Endodermal cell (in vitro differentiated cells): ENCODE measurements around the gene LPP. TPM values are rescaled to one million over a fixed set of nuclear protein-coding genes. Genes with fewer than 3 reads are reported as not detected.

Experiments used
- DNase-seq: peaks from one replicate; pipeline ENCODE4 v3.0.0-alpha.2; 2017
- H3K27ac ChIP-seq: 2 replicates; pipeline ENCODE4 v1.5.1; 2013; ENCODE audit warnings: mild to moderate bottlenecking, low read depth, low read length, moderate library complexity
- H3K27me3 ChIP-seq: 2 replicates; pipeline ENCODE4 v1.6.1; 2013; ENCODE audit warnings: mild to moderate bottlenecking, low read length, moderate library complexity; ENCODE audit not compliant: insufficient read depth, control insufficient read depth, poor library complexity, severe bottlenecking
- H3K36me3 ChIP-seq: 2 replicates; pipeline ENCODE4 v1.7.0; 2013; ENCODE audit warnings: mild to moderate bottlenecking, low read length, moderate library complexity; ENCODE audit not compliant: control insufficient read depth, insufficient read depth
- H3K4me1 ChIP-seq: one replicate; pipeline ENCODE4 v1.7.0; 2013; ENCODE audit warnings: low read length; ENCODE audit not compliant: control insufficient read depth, insufficient read depth
- H3K4me3 ChIP-seq: 2 replicates; pipeline ENCODE4 v1.5.1; 2013; ENCODE audit warnings: mild to moderate bottlenecking, low read length, moderate library complexity
- H3K9ac ChIP-seq: 2 replicates; pipeline ENCODE4 v1.6.1; 2013; ENCODE audit warnings: mild to moderate bottlenecking, low read length, moderate library complexity; ENCODE audit not compliant: poor library complexity, severe bottlenecking; ENCODE audit errors: extremely low read depth
- H3K9me3 ChIP-seq: 2 replicates; pipeline ENCODE4 v1.6.1; 2013; ENCODE audit warnings: mild to moderate bottlenecking, low read length, moderate library complexity; ENCODE audit not compliant: control insufficient read depth
- H3K27ac Mint-ChIP-seq: 2 replicates; pipeline ENCODE4 v1.8.0; 2020; ENCODE audit warnings: mixed read lengths
- H3K27me3 Mint-ChIP-seq: 2 replicates; pipeline ENCODE4 v1.8.0; 2021; ENCODE audit warnings: mild to moderate bottlenecking, mixed read lengths; ENCODE audit not compliant: insufficient read depth
- H3K36me3 Mint-ChIP-seq: 2 replicates; pipeline ENCODE4 v1.8.0; 2020; ENCODE audit warnings: low read depth, mixed read lengths
- H3K4me1 Mint-ChIP-seq: 2 replicates; pipeline ENCODE4 v1.8.0; 2020; ENCODE audit warnings: mixed read lengths
- H3K4me3 Mint-ChIP-seq: 2 replicates; pipeline ENCODE4 v1.8.0; 2020; ENCODE audit warnings: mild to moderate bottlenecking, moderate library complexity, mixed read lengths
- H3K9me3 Mint-ChIP-seq: 2 replicates; pipeline ENCODE4 v1.8.0; 2020; ENCODE audit warnings: mild to moderate bottlenecking, mixed read lengths
- WGBS, 2 experiments: methylation state at CpG; one replicate each; pipeline versions ENCODE4 v1.1.5 to v1.1.7; 2013; ENCODE audit warnings: missing lambda C conversion rate in 2 of 2, mixed read lengths in 1 of 2; ENCODE audit not compliant: insufficient coverage in 1 of 2, insufficient read length in 1 of 2; 5-methylcytosine and 5-hydroxymethylcytosine counted together
- total RNA-seq, 2 donors: library from RNA; stranded (reverse); fragmentation: NEBNext Ultra II Directional in 1 of 2; extraction: Animal tissue kit (Norgen Biotek cat#: 25700) in 1 of 2; gene quantifications; 2 replicates in 1 of 2; 3 replicates in 1 of 2; pipeline ENCODE4 v1.2.1, GENCODE V29; 2021
- TF ChIP-seq, protein P1 (sequence below): fragments of 200-600 bp; sonication (generic); conservative IDR thresholded peaks from 2 replicates; pipeline ENCODE4 v1.5.0; 2021; ENCODE audit warnings: antibody characterized with exemption, mild to moderate bottlenecking

LPP gene
- total RNA-seq, 2 donors from 2014 or later, result 78.0 to 105 TPM

DNA sequence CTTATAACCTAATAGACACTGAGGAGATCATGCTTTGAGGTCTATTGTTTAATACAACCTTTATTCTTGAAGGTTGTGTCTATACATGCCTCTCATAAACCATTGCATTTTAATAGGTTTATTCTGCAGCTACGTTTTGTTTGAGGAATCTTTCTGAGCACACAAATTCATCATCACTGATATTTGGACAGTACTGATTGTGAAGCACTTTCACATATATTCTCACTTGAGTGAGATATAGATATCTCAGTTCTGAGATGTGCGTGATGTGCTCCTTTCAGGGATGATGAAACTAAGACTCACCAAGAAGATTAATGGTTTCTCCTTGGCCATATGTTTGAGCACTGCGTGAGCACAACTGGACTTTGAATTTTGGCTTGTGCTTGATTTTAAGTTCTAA is 374.4 kb downstream of the LPP start:
- WGBS, 2 experiments, result 95 to 100% methylated on average over 1 to 3 of the region's 3 CpGs
- Histone ChIP-seq H3K27ac (no peak overlapping the region), H3K9ac (no peak overlapping the region), H3K36me3 (peaks cover 53% of the 10 kb centered on the region), H3K9me3 (no peaks in the 10 kb centered on the region), H3K4me1 (no peaks in the 10 kb centered on the region), H3K4me3 (no peak overlapping the region), H3K27me3 (no peaks in the 10 kb centered on the region)
- Mint-ChIP-seq H3K36me3 (peaks cover 17% of the 10 kb centered on the region), H3K9me3 (no peaks in the 10 kb centered on the region), H3K4me1 (no peaks in the 10 kb centered on the region), H3K27me3 (no peaks in the 10 kb centered on the region), H3K4me3 (no peak overlapping the region), H3K27ac (no peak overlapping the region)
- TF ChIP-seq, protein P1, sequence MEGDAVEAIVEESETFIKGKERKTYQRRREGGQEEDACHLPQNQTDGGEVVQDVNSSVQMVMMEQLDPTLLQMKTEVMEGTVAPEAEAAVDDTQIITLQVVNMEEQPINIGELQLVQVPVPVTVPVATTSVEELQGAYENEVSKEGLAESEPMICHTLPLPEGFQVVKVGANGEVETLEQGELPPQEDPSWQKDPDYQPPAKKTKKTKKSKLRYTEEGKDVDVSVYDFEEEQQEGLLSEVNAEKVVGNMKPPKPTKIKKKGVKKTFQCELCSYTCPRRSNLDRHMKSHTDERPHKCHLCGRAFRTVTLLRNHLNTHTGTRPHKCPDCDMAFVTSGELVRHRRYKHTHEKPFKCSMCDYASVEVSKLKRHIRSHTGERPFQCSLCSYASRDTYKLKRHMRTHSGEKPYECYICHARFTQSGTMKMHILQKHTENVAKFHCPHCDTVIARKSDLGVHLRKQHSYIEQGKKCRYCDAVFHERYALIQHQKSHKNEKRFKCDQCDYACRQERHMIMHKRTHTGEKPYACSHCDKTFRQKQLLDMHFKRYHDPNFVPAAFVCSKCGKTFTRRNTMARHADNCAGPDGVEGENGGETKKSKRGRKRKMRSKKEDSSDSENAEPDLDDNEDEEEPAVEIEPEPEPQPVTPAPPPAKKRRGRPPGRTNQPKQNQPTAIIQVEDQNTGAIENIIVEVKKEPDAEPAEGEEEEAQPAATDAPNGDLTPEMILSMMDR, result no peak
- DNase-seq, result no peak

DNA sequence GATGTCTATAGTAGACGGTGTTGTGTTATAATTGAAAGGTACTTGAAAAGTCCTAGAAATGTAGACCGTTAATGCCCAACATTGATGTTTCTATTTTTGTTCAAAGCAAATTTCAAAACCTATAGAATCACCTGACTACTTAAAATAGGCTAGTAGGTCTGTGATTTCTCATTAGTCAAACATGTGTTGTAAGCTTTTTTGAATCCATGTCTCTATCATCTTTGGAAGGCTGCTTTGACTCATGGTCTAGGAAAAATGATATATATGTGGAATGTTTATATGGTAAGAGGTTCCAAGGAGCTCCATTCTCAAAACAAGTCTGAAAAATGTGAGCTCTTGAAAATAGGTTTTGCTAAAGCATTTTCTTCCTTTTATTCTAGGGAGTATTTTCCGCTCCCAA is 375.3 kb downstream of the LPP start:
- H3K4me1 ChIP-seq, result no peaks in the 10 kb centered on the region
- 95% methylated on average over 3 of the region's 3 CpGs; no CpG with 5 or more reads in 1 of the 2 experiments for WGBS, 2 experiments
- no peak for DNase-seq
- no peaks in the 10 kb centered on the region for H3K27me3 ChIP-seq
- H3K9ac ChIP-seq, result no peak overlapping the region
- Mint-ChIP-seq H3K4me3 (no peak overlapping the region), H3K9me3 (no peaks in the 10 kb centered on the region), H3K36me3 (peaks cover 14% of the 10 kb centered on the region), H3K27ac (no peak overlapping the region), H3K27me3 (no peaks in the 10 kb centered on the region), H3K4me1 (no peaks in the 10 kb centered on the region)
- H3K9me3 ChIP-seq, result no peaks in the 10 kb centered on the region
- peaks cover 45% of the 10 kb centered on the region for H3K36me3 ChIP-seq
- TF ChIP-seq, protein P1, result no peak
- H3K4me3 ChIP-seq, result no peak overlapping the region
- no peak overlapping the region for H3K27ac ChIP-seq

DNA sequence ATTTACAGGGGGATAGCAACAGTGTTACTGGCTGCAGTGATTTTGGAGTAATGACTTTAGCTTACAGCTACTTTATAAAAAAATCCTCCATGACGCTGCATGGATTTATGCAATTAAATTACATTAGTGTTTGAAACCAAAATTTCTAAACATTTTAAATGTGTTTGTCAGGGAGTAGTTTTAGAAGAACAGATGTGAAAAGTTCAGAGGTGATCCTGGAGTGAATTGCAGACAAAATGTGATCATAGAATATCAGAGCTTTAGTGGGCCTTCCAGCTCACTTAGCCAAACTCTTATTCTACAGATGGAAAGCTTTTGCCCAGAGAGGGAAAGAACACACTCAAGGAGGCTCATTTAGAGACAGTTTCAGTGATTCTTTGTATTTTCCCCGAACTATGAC is 376.3 kb downstream of the LPP start:
- Histone ChIP-seq H3K9ac (no peak overlapping the region), H3K27me3 (no peaks in the 10 kb centered on the region), H3K4me1 (no peaks in the 10 kb centered on the region), H3K27ac (no peak overlapping the region), H3K4me3 (no peak overlapping the region), H3K36me3 (peaks cover 38% of the 10 kb centered on the region), H3K9me3 (no peaks in the 10 kb centered on the region)
- Mint-ChIP-seq H3K36me3 (peaks cover 10% of the 10 kb centered on the region), H3K27ac (no peak overlapping the region), H3K27me3 (no peaks in the 10 kb centered on the region), H3K4me1 (no peaks in the 10 kb centered on the region), H3K9me3 (no peaks in the 10 kb centered on the region), H3K4me3 (no peak overlapping the region)
- 92% methylated on average over 2 of the region's 2 CpGs; no CpG with 5 or more reads in 1 of the 2 experiments for WGBS, 2 experiments
- DNase-seq, result no peak
- TF ChIP-seq, protein P1, result no peak
